Measurements from ENCODE around the gene AGRN. TPM values are rescaled to one million over a fixed set of nuclear protein-coding genes. Genes with fewer than 3 reads are reported as not detected.

Gene AGRN
- total RNA-seq, 1 donor from 2014 or later, result 335 TPM

GRCh38 chr1:1046243-1046642 lies 26.3 kb downstream of the AGRN start:
- Mint-ChIP-seq H3K36me3 (ENCODE audit: insufficient read depth) (peaks cover 15% of the 10 kb centered on the region), H3K9me3 (ENCODE audit: low read depth) (no peaks in the 10 kb centered on the region), H3K4me1 (ENCODE audit: low read depth) (no peaks in the 10 kb centered on the region), H3K4me3 (ENCODE audit: low read depth) (no peak overlapping the region), H3K27me3 (no peaks in the 10 kb centered on the region), H3K27ac (no peak overlapping the region)
- TF ChIP-seq CTCF (IDR thresholded peaks at IDR 0.05; ENCODE audit: unreplicated experiment), result no peak
- no peak for DNase-seq (ENCODE audit: low spot score, unreplicated experiment)

GRCh38 chr1:1046767-1047166 lies 26.8 kb downstream of the AGRN start:
- no peaks in the 10 kb centered on the region for H3K4me1 Mint-ChIP-seq (ENCODE audit: low read depth)
- H3K27me3 Mint-ChIP-seq, result no peaks in the 10 kb centered on the region
- no peak for DNase-seq (ENCODE audit: low spot score, unreplicated experiment)
- no peak overlapping the region for H3K4me3 Mint-ChIP-seq (ENCODE audit: low read depth)
- no peak overlapping the region for H3K27ac Mint-ChIP-seq
- peaks cover 15% of the 10 kb centered on the region for H3K36me3 Mint-ChIP-seq (ENCODE audit: insufficient read depth)
- no peak for TF ChIP-seq CTCF (IDR thresholded peaks at IDR 0.05; ENCODE audit: unreplicated experiment)
- H3K9me3 Mint-ChIP-seq (ENCODE audit: low read depth), result no peaks in the 10 kb centered on the region

GRCh38 chr1:1047407-1047806 lies 27.5 kb downstream of the AGRN start:
- Mint-ChIP-seq H3K36me3 (ENCODE audit: insufficient read depth) (peaks cover 19% of the 10 kb centered on the region), H3K9me3 (ENCODE audit: low read depth) (no peaks in the 10 kb centered on the region), H3K27me3 (no peaks in the 10 kb centered on the region), H3K4me1 (ENCODE audit: low read depth) (no peaks in the 10 kb centered on the region), H3K4me3 (ENCODE audit: low read depth) (no peak overlapping the region), H3K27ac (no peak overlapping the region)
- no peak for DNase-seq (ENCODE audit: low spot score, unreplicated experiment)
- TF ChIP-seq CTCF (IDR thresholded peaks at IDR 0.05; ENCODE audit: unreplicated experiment), result no peak

DNA sequence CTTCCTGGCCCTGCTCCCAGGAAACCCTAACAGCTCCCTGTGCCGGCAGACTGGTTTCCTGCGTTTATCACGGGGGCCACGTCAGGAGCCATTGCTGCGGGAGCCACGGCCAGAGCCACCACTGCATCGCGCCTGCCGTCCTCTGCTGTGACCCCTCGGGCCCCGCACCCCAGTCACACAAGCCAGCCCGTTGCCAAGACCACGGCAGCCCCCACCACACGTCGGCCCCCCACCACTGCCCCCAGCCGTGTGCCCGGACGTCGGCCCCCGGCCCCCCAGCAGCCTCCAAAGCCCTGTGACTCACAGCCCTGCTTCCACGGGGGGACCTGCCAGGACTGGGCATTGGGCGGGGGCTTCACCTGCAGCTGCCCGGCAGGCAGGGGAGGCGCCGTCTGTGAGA lies 28.0 kb downstream of the AGRN start:
- DNase-seq (ENCODE audit: low spot score, unreplicated experiment), result no peak
- TF ChIP-seq CTCF (IDR thresholded peaks at IDR 0.05; ENCODE audit: unreplicated experiment), result no peak
- Mint-ChIP-seq H3K9me3 (ENCODE audit: low read depth) (no peaks in the 10 kb centered on the region), H3K27ac (no peak overlapping the region), H3K4me3 (ENCODE audit: low read depth) (no peak overlapping the region), H3K4me1 (ENCODE audit: low read depth) (no peaks in the 10 kb centered on the region), H3K27me3 (no peaks in the 10 kb centered on the region), H3K36me3 (ENCODE audit: insufficient read depth) (peaks cover 22% of the 10 kb centered on the region)

- Mint-ChIP-seq H3K4me3 (ENCODE audit: low read depth) (no peak overlapping the region), H3K36me3 (ENCODE audit: insufficient read depth) (peaks cover 21% of the 10 kb centered on the region), H3K27me3 (no peaks in the 10 kb centered on the region), H3K9me3 (ENCODE audit: low read depth) (no peaks in the 10 kb centered on the region), H3K4me1 (ENCODE audit: low read depth) (no peaks in the 10 kb centered on the region), H3K27ac (no peak overlapping the region)
- TF ChIP-seq CTCF (IDR thresholded peaks at IDR 0.05; ENCODE audit: unreplicated experiment), result no peak
- no peak for DNase-seq (ENCODE audit: low spot score, unreplicated experiment)
These were observed 28.8 kb downstream of the AGRN start for GRCh38 chr1:1048765-1049164.
